Immature natural killer cell (primary cell): Measurements from ENCODE around the gene RFX1. TPM values are rescaled to one million over a fixed set of nuclear protein-coding genes. Genes with fewer than 3 reads are reported as not detected.
A peak's percentile ranks its signal among the peaks of the same experiment; 100 is the strongest.
"Not testable (repeated sequence)": the region's sequence is repeated elsewhere in the genome, so short reads cannot be mapped to it uniquely, and the experiment has no call there.

ENCODE experiments used
- DNase-seq, 3 donors: peaks; one replicate each; pipeline ENCODE4 v3.0.0; 2022; ENCODE audit warnings: mixed read lengths in 1 of 3
- H3K27ac Mint-ChIP-seq, 6 donors: one replicate each; pipeline ENCODE4 v1.8.0; 2020; ENCODE audit warnings: mixed read lengths in 6 of 6, mild to moderate bottlenecking in 5 of 6, inconsistent platforms in 4 of 6, moderate library complexity in 3 of 6
- H3K27me3 Mint-ChIP-seq, 3 donors: one replicate each; pipeline ENCODE4 v1.8.0; 2020 to 2021; ENCODE audit warnings: low read depth in 3 of 3, mild to moderate bottlenecking in 3 of 3, mixed read lengths in 3 of 3, moderate library complexity in 3 of 3, inconsistent platforms in 1 of 3
- H3K36me3 Mint-ChIP-seq, 3 donors: one replicate each; pipeline ENCODE4 v1.8.0; 2020; ENCODE audit warnings: mixed read lengths in 3 of 3, inconsistent platforms in 2 of 3, mild to moderate bottlenecking in 2 of 3
- H3K4me1 Mint-ChIP-seq, 2 donors: one replicate each; pipeline ENCODE4 v1.8.0; 2020; ENCODE audit warnings: inconsistent platforms in 2 of 2, mild to moderate bottlenecking in 2 of 2, mixed read lengths in 2 of 2, moderate library complexity in 1 of 2
- H3K4me3 Mint-ChIP-seq, 5 donors: one replicate each; pipeline ENCODE4 v1.8.0; 2020; ENCODE audit warnings: mild to moderate bottlenecking in 5 of 5, mixed read lengths in 5 of 5, inconsistent platforms in 3 of 5, moderate library complexity in 3 of 5
- H3K9me3 Mint-ChIP-seq, 6 donors: one replicate each; pipeline ENCODE4 v1.8.0; 2020; ENCODE audit warnings: mild to moderate bottlenecking in 6 of 6, mixed read lengths in 6 of 6, inconsistent platforms in 4 of 6, moderate library complexity in 3 of 6
- polyA plus RNA-seq, 3 donors: library from polyadenylated mRNA; unstranded; fragments of 300-500 nt; fragmentation: Illumina TruSeq; gene quantifications; one replicate each; pipeline ENCODE4 v1.2.3, GENCODE V29; 2021

RFX1 gene
- polyA plus RNA-seq, 3 donors from 2014 or later, result 0.21 to 1.5 (median 0.66) TPM

GRCh38 chr19:13934785-13935109 lies 71.4 kb downstream of the RFX1 start:
- no peak for DNase-seq
- H3K36me3 Mint-ChIP-seq, result no peaks in the 10 kb centered on the region
- no peak overlapping the region for H3K4me3 Mint-ChIP-seq
- H3K4me1 Mint-ChIP-seq, result peaks cover 0 to 4% of the 10 kb centered on the region in 2 donors
- H3K27me3 Mint-ChIP-seq, result peaks cover 0 to 3% (median 3%) of the 10 kb centered on the region in 3 donors
- no peaks in the 10 kb centered on the region for H3K9me3 Mint-ChIP-seq
- H3K27ac Mint-ChIP-seq, result peak overlapping the region in 2 of 6 donors; percentile 5 to 21

GRCh38 chr19:13932911-13933393 lies 73.2 kb downstream of the RFX1 start:
- Mint-ChIP-seq H3K27me3 (peaks cover 2 to 3% (median 3%) of the 10 kb centered on the region in 3 donors), H3K4me3 (no peak overlapping the region), H3K9me3 (no peaks in the 10 kb centered on the region), H3K27ac (no peak overlapping the region), H3K36me3 (peaks cover 4 to 5% (median 5%) of the 10 kb centered on the region in 3 donors), H3K4me1 (peaks cover 0 to 4% of the 10 kb centered on the region in 2 donors)
- DNase-seq, result no peak

- no peak for DNase-seq
- Mint-ChIP-seq H3K4me1 (peaks cover 0 to 4% of the 10 kb centered on the region in 2 donors), H3K27ac (peak overlapping the region in 1 of 6 donors; percentile 40), H3K4me3 (no peak overlapping the region), H3K36me3 (peaks cover 4 to 5% (median 5%) of the 10 kb centered on the region in 3 donors), H3K27me3 (peaks cover 0 to 3% (median 2%) of the 10 kb centered on the region in 3 donors), H3K9me3 (no peaks in the 10 kb centered on the region)
Measured at GRCh38 chr19:13932149-13932637, 73.9 kb downstream of the RFX1 start.

- Mint-ChIP-seq H3K4me3 (no peak overlapping the region), H3K9me3 (no peaks in the 10 kb centered on the region), H3K36me3 (peaks cover 4 to 5% (median 5%) of the 10 kb centered on the region in 3 donors), H3K4me1 (peaks cover 0 to 4% of the 10 kb centered on the region in 2 donors), H3K27me3 (peaks cover 0 to 3% (median 2%) of the 10 kb centered on the region in 3 donors), H3K27ac (no peak overlapping the region)
- no peak for DNase-seq
Measured at GRCh38 chr19:13931391-13932148, 74.5 kb downstream of the RFX1 start.

- Mint-ChIP-seq H3K36me3 (peaks cover 5 to 8% (median 8%) of the 10 kb centered on the region in 3 donors), H3K4me3 (no peak overlapping the region), H3K27ac (no peak overlapping the region), H3K4me1 (peaks cover 0 to 4% of the 10 kb centered on the region in 2 donors), H3K9me3 (no peaks in the 10 kb centered on the region), H3K27me3 (peaks cover 0 to 3% (median 2%) of the 10 kb centered on the region in 3 donors)
- no peak for DNase-seq
Measured at GRCh38 chr19:13930402-13930801, 75.7 kb downstream of the RFX1 start.

GRCh38 chr19:13929956-13930355 lies 76.2 kb downstream of the RFX1 start:
- Mint-ChIP-seq H3K27ac (no peak overlapping the region), H3K4me3 (no peak overlapping the region), H3K4me1 (peaks cover 0 to 4% of the 10 kb centered on the region in 2 donors), H3K9me3 (no peaks in the 10 kb centered on the region), H3K36me3 (peaks cover 5 to 10% (median 9%) of the 10 kb centered on the region in 3 donors), H3K27me3 (peaks cover 0 to 3% (median 2%) of the 10 kb centered on the region in 3 donors)
- no peak for DNase-seq

GRCh38 chr19:13929340-13929739 lies 76.8 kb downstream of the RFX1 start:
- Mint-ChIP-seq H3K27ac (no peak overlapping the region), H3K4me1 (no peaks in the 10 kb centered on the region), H3K36me3 (peaks cover 5 to 14% (median 13%) of the 10 kb centered on the region in 3 donors), H3K4me3 (no peak overlapping the region), H3K9me3 (no peaks in the 10 kb centered on the region), H3K27me3 (peaks cover 0 to 4% (median 2%) of the 10 kb centered on the region in 3 donors)
- no peak for DNase-seq

GRCh38 chr19:13926715-13927114 lies 79.4 kb downstream of the RFX1 start:
- Mint-ChIP-seq H3K9me3 (no peaks in the 10 kb centered on the region), H3K27me3 (peaks cover 0 to 2% (median 2%) of the 10 kb centered on the region in 3 donors), H3K4me3 (no peak overlapping the region), H3K4me1 (no peaks in the 10 kb centered on the region), H3K36me3 (peaks cover 10 to 23% (median 20%) of the 10 kb centered on the region in 3 donors), H3K27ac (peak overlapping the region in 1 of 6 donors; percentile 82)
- no peak for DNase-seq

GRCh38 chr19:13926010-13926409 lies 80.1 kb downstream of the RFX1 start:
- Mint-ChIP-seq H3K27ac (no peak overlapping the region), H3K36me3 (peaks cover 14 to 30% (median 27%) of the 10 kb centered on the region in 3 donors), H3K9me3 (no peaks in the 10 kb centered on the region), H3K27me3 (peaks cover 0 to 2% (median 2%) of the 10 kb centered on the region in 3 donors), H3K4me3 (no peak overlapping the region), H3K4me1 (peaks cover 0 to 3% of the 10 kb centered on the region in 2 donors)
- DNase-seq, result no peak

- Mint-ChIP-seq H3K36me3 (peaks cover 14 to 34% (median 28%) of the 10 kb centered on the region in 3 donors), H3K27ac (no peak overlapping the region), H3K4me3 (no peak overlapping the region), H3K4me1 (peaks cover 0 to 4% of the 10 kb centered on the region in 2 donors), H3K9me3 (no peaks in the 10 kb centered on the region), H3K27me3 (peaks cover 0 to 2% (median 0%) of the 10 kb centered on the region in 3 donors)
- no peak for DNase-seq
Measured at GRCh38 chr19:13923194-13923987, 82.7 kb downstream of the RFX1 start.

- peaks cover 10 to 30% (median 25%) of the 10 kb centered on the region in 3 donors for H3K36me3 Mint-ChIP-seq
- H3K4me1 Mint-ChIP-seq, H3K27me3 Mint-ChIP-seq, DNase-seq, H3K9me3 Mint-ChIP-seq, H3K4me3 Mint-ChIP-seq: not testable (repeated sequence)
- peak overlapping the region in 1 of 6 donors; percentile 45 for H3K27ac Mint-ChIP-seq
Measured at GRCh38 chr19:13922118-13922517, 84.0 kb downstream of the RFX1 start.

- Mint-ChIP-seq H3K36me3 (peaks cover 14 to 33% (median 23%) of the 10 kb centered on the region in 3 donors), H3K9me3 (no peaks in the 10 kb centered on the region), H3K27ac (peak overlapping the region in 5 of 6 donors; percentile 50 to 85 (median 69)), H3K27me3 (peaks cover 0 to 5% (median 0%) of the 10 kb centered on the region in 3 donors), H3K4me3 (no peak overlapping the region), H3K4me1 (peaks cover 0 to 4% of the 10 kb centered on the region in 2 donors)
- peak; percentile 27 to 31 (median 28) for DNase-seq
Measured at GRCh38 chr19:13920940-13921747, 85.0 kb downstream of the RFX1 start.

- H3K27ac Mint-ChIP-seq, result peak overlapping the region in 2 of 6 donors; percentile 57 to 77
- peaks cover 14 to 31% (median 21%) of the 10 kb centered on the region in 3 donors for H3K36me3 Mint-ChIP-seq
- no peak for DNase-seq
- peaks cover 0 to 5% (median 0%) of the 10 kb centered on the region in 3 donors for H3K27me3 Mint-ChIP-seq
- peaks cover 0 to 4% of the 10 kb centered on the region in 2 donors for H3K4me1 Mint-ChIP-seq
- no peak overlapping the region for H3K4me3 Mint-ChIP-seq
- no peaks in the 10 kb centered on the region for H3K9me3 Mint-ChIP-seq
Measured at GRCh38 chr19:13920524-13920923, 85.6 kb downstream of the RFX1 start.
